Activated CD4-positive, alpha-beta T cell treated with anti-CD3 and anti-CD28 coated beads for 36 hours (primary cell): ENCODE data around the gene HSD11B1L. TPM values are rescaled to one million over a fixed set of nuclear protein-coding genes. Genes with fewer than 3 reads are reported as not detected.
"Not testable (repeated sequence)": the region's sequence is repeated elsewhere in the genome, so short reads cannot be mapped to it uniquely, and the experiment has no call there.

ENCODE experiments used
- ATAC-seq: fragments of 200-7000 bp; cut with Tn5 transposase; one replicate; pipeline ENCODE4 v1.10.0; 2021; ENCODE audit warnings: mild to moderate bottlenecking, moderate library complexity
- CTCF ChIA-PET: fragments of 350-600 bp; sonication (Branson Sonifier 250); formaldehyde crosslinking; loops from one replicate; lab custom pipeline; 2021; ENCODE audit warnings: antibody characterized with exemption; lab: Charles Lee
- POLR2A ChIA-PET: fragments of 350-600 bp; sonication (Branson Sonifier 250); formaldehyde crosslinking; loops from one replicate; lab custom pipeline; 2021; ENCODE audit warnings: antibody characterized with exemption, inconsistent platforms; lab: Charles Lee
- DNase-seq: peaks from one replicate; pipeline ENCODE4 v3.0.0-alpha.2; 2020
- H3K27ac Mint-ChIP-seq: one replicate; pipeline ENCODE4 v1.8.0; 2021; ENCODE audit warnings: mixed read lengths
- H3K27me3 Mint-ChIP-seq: one replicate; pipeline ENCODE4 v1.8.0; 2021; ENCODE audit warnings: mixed read lengths
- H3K36me3 Mint-ChIP-seq: one replicate; pipeline ENCODE4 v1.8.0; 2021; ENCODE audit warnings: low read depth, mixed read lengths
- H3K4me1 Mint-ChIP-seq: one replicate; pipeline ENCODE4 v1.8.0; 2021; ENCODE audit warnings: mixed read lengths
- H3K4me3 Mint-ChIP-seq: one replicate; pipeline ENCODE4 v1.8.0; 2021; ENCODE audit warnings: mild to moderate bottlenecking, moderate library complexity, mixed read lengths
- H3K9me3 Mint-ChIP-seq: one replicate; pipeline ENCODE4 v1.8.0; 2021; ENCODE audit warnings: low read depth, mixed read lengths
- intact Hi-C, 2 experiments: fragments of 100-400 bp; cut with DNase I in 1 of 2; cut with micrococcal nuclease in 1 of 2; formaldehyde crosslinking; loops; one replicate each; pipeline versions ENCODE4 v1.14.2 to v1.15.1; 2022 to 2024; cut with DNase I, micrococcal nuclease
- total RNA-seq, 2 experiments: library from RNA; stranded (reverse); gene quantifications; one replicate each; pipeline ENCODE4 v1.2.3, GENCODE V29; 2021

Gene HSD11B1L
- total RNA-seq, 2 experiments from 2014 or later: 2.0 to 3.2 TPM

- H3K4me1 Mint-ChIP-seq: peaks cover 19% of the 10 kb centered on the region
- ATAC-seq: no peak
- no peaks in the 10 kb centered on the region for H3K9me3 Mint-ChIP-seq
- H3K4me3 Mint-ChIP-seq: peak overlapping the region; percentile 69
- no peak for DNase-seq
- no peaks in the 10 kb centered on the region for H3K27me3 Mint-ChIP-seq
- peaks cover 25% of the 10 kb centered on the region for H3K36me3 Mint-ChIP-seq
- ChIA-PET CTCF (interaction anchor here (0.6 to 2.1 kb wide), 9 partner anchors 12 to 119 kb away, joined by 3 to 14 read pairs (median 4); partner anchors contain the start of genes SAFB and SAFB2), POLR2A (interaction anchor here (0.7 to 1.8 kb wide), 7 partner anchors 10 to 217 kb away, joined by 3 to 15 read pairs (median 3); partner anchors contain the start of genes CATSPERD, LONP1, SAFB and SAFB2)
- intact Hi-C loops: loop anchor here in 1 of 2 experiments (1.0 to 10.0 kb wide), 5 partner anchors 217 to 1703 kb away; partner anchors contain the start of genes EEF2, MPND, VMAC and ZBTB7A
- no peak overlapping the region for H3K27ac Mint-ChIP-seq
Observed at GRCh38 chr19:5687360-5688198, 6.8 kb downstream of the HSD11B1L start.

GRCh38 chr19:5688262-5688881 is 7.5 kb downstream of the HSD11B1L start:
- H3K4me1 Mint-ChIP-seq: peaks cover 21% of the 10 kb centered on the region
- H3K9me3 Mint-ChIP-seq, ATAC-seq, H3K27me3 Mint-ChIP-seq, POLR2A ChIA-PET, DNase-seq, H3K27ac Mint-ChIP-seq: not testable (repeated sequence)
- intact Hi-C loops: loop anchor here in 1 of 2 experiments (5.0 to 10.0 kb wide), 4 partner anchors 1344 to 1704 kb away; partner anchors contain the start of genes EEF2, MPND and ZBTB7A
- peaks cover 33% of the 10 kb centered on the region for H3K36me3 Mint-ChIP-seq
- CTCF ChIA-PET: interaction anchor here (0.8 to 2.4 kb wide), 3 partner anchors 23 to 66 kb away, joined by 3 to 32 read pairs (median 4); partner anchors contain the start of genes CATSPERD, LONP1, SAFB and SAFB2
- peak overlapping the region; percentile 48 for H3K4me3 Mint-ChIP-seq

GRCh38 chr19:5690125-5690954 is 9.5 kb downstream of the HSD11B1L start, which contains the start of gene RPL36:
Gene RPL36 (plus strand): TSS chr19:5690295. CDS start chr19:5690508, 213 bp downstream.
- Mint-ChIP-seq H3K9me3 (no peaks in the 10 kb centered on the region), H3K27me3 (no peaks in the 10 kb centered on the region), H3K36me3 (peaks cover 49% of the 10 kb centered on the region), H3K27ac (peak within 1 kb of the TSS; percentile 96), H3K4me3 (peak within 1 kb of the TSS; percentile 100), H3K4me1 (peaks cover 21% of the 10 kb centered on the region)
- ChIA-PET CTCF (interaction anchor here (0.6 to 2.4 kb wide), 22 partner anchors 9 to 114 kb away, joined by 3 to 32 read pairs (median 4); partner anchors contain the start of genes CATSPERD, DUS3L, LONP1 and SAFB), POLR2A (interaction anchor here (0.6 to 1.8 kb wide), 13 partner anchors 11 to 995 kb away, joined by 3 to 20 read pairs (median 5); partner anchors contain the start of genes CATSPERD, DUS3L, LONP1 and SAFB)
- intact Hi-C loops: loop anchor here (1.0 to 2.0 kb wide), 9 partner anchors 10 to 420 kb away; partner anchors contain the start of genes CATSPERD (in 2 of the 2), LONP1 (in 2 of the 2), MICOS13 (in 2 of the 2) and DUS3L (in 1 of the 2)
- peak; percentile 54 for ATAC-seq
- peak; percentile 100 for DNase-seq

GRCh38 chr19:5690955-5691821 is 10.4 kb downstream of the HSD11B1L start:
- intact Hi-C loops: loop anchor here (1.0 to 2.0 kb wide), 9 partner anchors 11 to 419 kb away; partner anchors contain the start of genes CATSPERD (in 2 of the 2), LONP1 (in 2 of the 2), MICOS13 (in 2 of the 2) and DUS3L (in 1 of the 2)
- H3K9me3 Mint-ChIP-seq: no peaks in the 10 kb centered on the region
- POLR2A ChIA-PET: interaction anchor here (0.6 to 1.8 kb wide), 7 partner anchors 17 to 823 kb away, joined by 3 to 20 read pairs (median 3); partner anchors contain the start of genes CATSPERD, DUS3L, LONP1 and PLIN3
- DNase-seq: peak; percentile 86
- H3K27me3 Mint-ChIP-seq: no peaks in the 10 kb centered on the region
- H3K36me3 Mint-ChIP-seq: peaks cover 51% of the 10 kb centered on the region
- ATAC-seq: peak; percentile 4
- H3K4me3 Mint-ChIP-seq: peak overlapping the region; percentile 100
- H3K27ac Mint-ChIP-seq: peak overlapping the region; percentile 96
- CTCF ChIA-PET: interaction anchor here (0.5 to 1.6 kb wide), 5 partner anchors 27 to 1675 kb away, joined by 3 to 9 read pairs (median 3); partner anchors contain the start of genes CATSPERD, LONP1, SAFB and SAFB2
- peaks cover 21% of the 10 kb centered on the region for H3K4me1 Mint-ChIP-seq

GRCh38 chr19:5691822-5692722 is 11.2 kb downstream of the HSD11B1L start:
- H3K27me3 Mint-ChIP-seq: no peaks in the 10 kb centered on the region
- peak overlapping the region; percentile 86 for H3K27ac Mint-ChIP-seq
- H3K4me3 Mint-ChIP-seq: peak overlapping the region; percentile 100
- peaks cover 57% of the 10 kb centered on the region for H3K36me3 Mint-ChIP-seq
- ChIA-PET POLR2A (interaction anchor here (0.6 to 1.8 kb wide), 6 partner anchors 16 to 99 kb away, joined by 3 to 20 read pairs (median 3); partner anchors contain the start of genes CATSPERD, DUS3L, LONP1 and SAFB), CTCF (interaction anchor here (0.5 to 1.6 kb wide), 2 partner anchors 27 to 1674 kb away, joined by 3 to 9 read pairs; no protein-coding TSS in a partner anchor)
- DNase-seq (peak; percentile 57), ATAC-seq (no peak)
- intact Hi-C loops: loop anchor here in 1 of 2 experiments (2.0 kb wide), 1 partner anchor 99 kb away; the partner anchor contains the start of gene DUS3L
- H3K4me1 Mint-ChIP-seq: peaks cover 21% of the 10 kb centered on the region
- no peaks in the 10 kb centered on the region for H3K9me3 Mint-ChIP-seq

GRCh38 chr19:5692723-5693194 is 11.9 kb downstream of the HSD11B1L start:
- intact Hi-C loops: no loop called here
- ChIA-PET CTCF (no interaction called here), POLR2A (interaction anchor here (0.6 to 1.1 kb wide), 3 partner anchors 15 to 32 kb away, joined by 3 to 4 read pairs (median 3); no protein-coding TSS in a partner anchor)
- no peak for DNase-seq
- Mint-ChIP-seq H3K4me3 (peak overlapping the region; percentile 100), H3K27ac (peak overlapping the region; percentile 86), H3K27me3 (no peaks in the 10 kb centered on the region), H3K9me3 (no peaks in the 10 kb centered on the region), H3K4me1 (peaks cover 21% of the 10 kb centered on the region), H3K36me3 (peaks cover 57% of the 10 kb centered on the region)
- ATAC-seq: no peak

- Mint-ChIP-seq H3K27me3 (no peaks in the 10 kb centered on the region), H3K27ac (peak overlapping the region; percentile 86), H3K9me3 (no peaks in the 10 kb centered on the region), H3K4me1 (peaks cover 16% of the 10 kb centered on the region), H3K36me3 (peaks cover 57% of the 10 kb centered on the region), H3K4me3 (peak overlapping the region; percentile 100)
- ATAC-seq (no peak), DNase-seq (peak; percentile 45)
- intact Hi-C loops: no loop called here
- ChIA-PET POLR2A (interaction anchor here (0.6 to 1.3 kb wide), 4 partner anchors 14 to 33 kb away, joined by 3 to 7 read pairs (median 4); no protein-coding TSS in a partner anchor), CTCF (interaction anchor here (0.6 kb wide), 1 partner anchor 76 kb away, joined by 3 read pairs; no protein-coding TSS in a partner anchor)
Observed at GRCh38 chr19:5693195-5694166, 12.7 kb downstream of the HSD11B1L start.
